HepG2 (cell line): ENCODE results near the gene LTBR. TPM values are rescaled to one million over a fixed set of nuclear protein-coding genes. Genes with fewer than 3 reads are reported as not detected.

Experiments
- ARID3A ChIP-seq: IDR thresholded peaks from 2 replicates; pipeline ENCODE4 v1.6.1; 2012; ENCODE audit warnings: low read depth, low read length, improper control_type of control experiment
- CCDC6 ChIP-seq: sonication (generic); formaldehyde crosslinking; IDR thresholded peaks from 2 replicates; pipeline ENCODE4 v1.8.1; 2022; ENCODE audit warnings: mild to moderate bottlenecking, missing genetic modification reagents, moderate library complexity
- FOXA1 ChIP-seq, 2 experiments: fragments of 450-650 bp in 1 of 2; sonication (generic) in 1 of 2; formaldehyde crosslinking in 1 of 2; IDR thresholded peaks; 2 replicates each; pipeline versions ENCODE4 v1.4.0 to v1.6.1; 2016 to 2020; ENCODE audit warnings: missing genetic modification reagents in 1 of 2
- FOXJ3 ChIP-seq: sonication (generic); formaldehyde crosslinking; IDR thresholded peaks from 2 replicates; pipeline ENCODE4 v1.4.0; 2020; ENCODE audit warnings: missing genetic modification reagents, mild to moderate bottlenecking, borderline replicate concordance
- GABPA ChIP-seq, 2 experiments: IDR thresholded peaks; 2 replicates each; pipeline ENCODE4 v1.6.1; 2011 to 2016; ENCODE audit warnings: low read depth in 2 of 2, low read length in 1 of 2, missing biosample characterization in 1 of 2, missing genetic modification characterization in 1 of 2
- HOXA3 ChIP-seq: sonication (generic); formaldehyde crosslinking; IDR thresholded peaks from 2 replicates; pipeline ENCODE4 v1.5.0; 2020; ENCODE audit warnings: missing genetic modification reagents
- NCOR1 ChIP-seq: fragments of 200-600 bp; sonication (generic); IDR thresholded peaks from 2 replicates; pipeline ENCODE4 v1.7.0; 2017; ENCODE audit warnings: antibody characterized with exemption, low read length, borderline replicate concordance
- PATZ1 ChIP-seq: sonication (generic); formaldehyde crosslinking; IDR thresholded peaks from 2 replicates; pipeline ENCODE4 v1.4.0; 2020; ENCODE audit warnings: missing genetic modification reagents
- PAXIP1 ChIP-seq: sonication (generic); formaldehyde crosslinking; conservative IDR thresholded peaks from 2 replicates; pipeline ENCODE4 v1.4.0; 2020; ENCODE audit warnings: mild to moderate bottlenecking, missing genetic modification reagents, moderate library complexity
- PHF20 ChIP-seq: sonication (generic); formaldehyde crosslinking; IDR thresholded peaks from 2 replicates; pipeline ENCODE4 v1.5.0; 2020; ENCODE audit warnings: mild to moderate bottlenecking, missing genetic modification reagents
- SATB2 ChIP-seq: sonication (generic); formaldehyde crosslinking; IDR thresholded peaks from 2 replicates; pipeline ENCODE4 v1.5.0; 2020; ENCODE audit warnings: missing genetic modification reagents
- SMC3 ChIP-seq: IDR thresholded peaks from 2 replicates; pipeline ENCODE4 v1.6.1; 2011; ENCODE audit warnings: low read length, improper control_type of control experiment
- YEATS2 ChIP-seq: sonication (generic); formaldehyde crosslinking; IDR thresholded peaks from 2 replicates; pipeline ENCODE4 v1.4.0; 2020; ENCODE audit warnings: missing genetic modification reagents, borderline replicate concordance
- ZKSCAN5 ChIP-seq: sonication (generic); formaldehyde crosslinking; IDR thresholded peaks from 2 replicates; pipeline ENCODE4 v1.5.1; 2020; ENCODE audit warnings: mild to moderate bottlenecking, missing genetic modification reagents
- ZKSCAN8 ChIP-seq: IDR thresholded peaks from 2 replicates; pipeline ENCODE4 v1.6.1; 2016; ENCODE audit warnings: borderline replicate concordance, missing genetic modification reagents, missing compliant biosample characterization
- ZNF513 ChIP-seq: sonication (generic); formaldehyde crosslinking; conservative IDR thresholded peaks from 2 replicates; pipeline ENCODE4 v1.5.0; 2020; ENCODE audit warnings: missing genetic modification reagents
- ZNF580 ChIP-seq: IDR thresholded peaks from 2 replicates; pipeline ENCODE4 v1.6.1; 2016; ENCODE audit warnings: low read depth, borderline replicate concordance
- ZNF720 ChIP-seq: sonication (generic); formaldehyde crosslinking; IDR thresholded peaks from 2 replicates; pipeline ENCODE4 v1.4.0; 2020; ENCODE audit warnings: missing genetic modification reagents
- polyA plus RNA-seq, 8 experiments: library from polyadenylated mRNA; depleted of rRNA in 3 of 8; stranded (reverse) in 7 of 8; unstranded in 1 of 8; fragments of >200 nt; fragmentation: Illumina TruSeq in 4 of 8; extraction: Trizol in 4 of 8; gene quantifications; 2 replicates each; pipeline versions ENCODE4 v1.2.1 to v1.2.3, GENCODE V29; 2011 to 2016; ENCODE audit warnings: low read depth in 4 of 8, missing spikeins in 1 of 8, mixed read lengths in 1 of 8; ENCODE audit not compliant: insufficient read depth in 1 of 8
- total RNA-seq, 5 experiments: library from RNA; depleted of rRNA; stranded (reverse); fragments of >200 nt; fragmentation: Illumina TruSeq; extraction: Trizol; gene quantifications; 2 replicates each; pipeline ENCODE4 v1.2.3, GENCODE V29; 2016; ENCODE audit warnings: low read depth in 1 of 5

Gene LTBR
- total and polyA plus RNA-seq, 2 of the 13 experiments (the other 11 are each of a cell fraction or from before 2014, with no cell fraction given), result 31.4 to 34.8 TPM

GRCh38 chr12:6372403-6373003, 11.5 kb upstream of the LTBR start (continued):
- TF ChIP-seq HOXA3 (CRISPR knock-in tag), result peak; percentile 66; the same call in 1 of the 2 replicates
- TF ChIP-seq NCOR1, result peak; percentile 62; the same call in 1 of the 2 replicates
- 0 out of 2 replicates have a peak, but pooled peaks have one; percentile 13 for TF ChIP-seq ZNF513
- TF ChIP-seq PAXIP1 (CRISPR knock-in tag), result peak; percentile 90
- TF ChIP-seq SMC3, result no peak
- TF ChIP-seq ARID3A, result peak; percentile 49
- TF ChIP-seq SATB2 (CRISPR knock-in tag), result no peak; the same call in 1 of the 2 replicates
- TF ChIP-seq FOXJ3 (CRISPR knock-in tag), result peak; percentile 67; the same call in 1 of the 2 replicates
- no peak for TF ChIP-seq ZNF720 (CRISPR knock-in tag)
- 0 out of 2 replicates have a peak, but pooled peaks have one; percentile 30 for TF ChIP-seq CCDC6
- no peak for TF ChIP-seq FOXA1 (IDR thresholded peaks at IDR 0.05)
- peak; percentile 53 for TF ChIP-seq FOXA1 (CRISPR knock-in tag; IDR thresholded peaks at IDR 0.05)
- TF ChIP-seq ZKSCAN8 (CRISPR knock-in tag), result peak; percentile 48; the same call in 1 of the 2 replicates
- TF ChIP-seq GABPA (IDR thresholded peaks at IDR 0.05; ENCODE audit: low read depth, low read length), result no peak
- peak; percentile 68 for TF ChIP-seq GABPA (CRISPR knock-in tag; IDR thresholded peaks at IDR 0.05; ENCODE audit: low read depth)
- TF ChIP-seq PATZ1 (CRISPR knock-in tag), result peak; percentile 80
- TF ChIP-seq ZKSCAN5, result no peak
- TF ChIP-seq PHF20 (CRISPR knock-in tag), result 0 out of 2 replicates have a peak, but pooled peaks have one; percentile 21
- TF ChIP-seq ZNF580 (CRISPR knock-in tag), result peak; percentile 51; the same call in 1 of the 2 replicates
- peak; percentile 24; the same call in 1 of the 2 replicates for TF ChIP-seq YEATS2 (CRISPR knock-in tag)
